ENCODE measurements around the gene SULT2A1. TPM values are rescaled to one million over a fixed set of nuclear protein-coding genes. Genes with fewer than 3 reads are reported as not detected.

Gene SULT2A1
- total RNA-seq, 2 experiments from 2014 or later: not detected

DNA sequence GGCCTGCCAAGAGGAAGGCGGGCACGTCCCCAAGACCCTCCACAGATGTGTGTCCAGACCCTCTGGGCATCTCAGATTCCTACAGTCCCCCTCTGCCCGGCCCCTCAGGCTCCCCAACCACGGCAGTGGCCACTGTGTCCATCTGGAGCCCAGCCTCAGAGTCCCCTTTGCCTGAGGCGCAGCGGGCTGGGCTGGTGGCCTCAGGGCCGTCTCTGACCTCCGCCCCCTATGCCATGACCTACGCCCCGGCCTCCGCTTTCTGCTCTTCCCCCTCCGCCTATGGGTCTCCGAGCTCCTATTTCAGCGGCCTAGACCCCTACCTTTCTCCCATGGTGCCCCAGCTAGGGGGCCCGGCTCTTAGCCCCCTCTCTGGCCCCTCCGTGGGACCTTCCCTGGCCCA lies 46.7 kb downstream of the SULT2A1 start:
- DNase-seq: no peak
- no peaks in the 10 kb centered on the region for H3K9me3 Mint-ChIP-seq
- ChIA-PET POLR2A (no interaction called here), CTCF (no interaction called here)
- Histone ChIP-seq H3K27ac (ENCODE audit: low read depth in 1 of 2, low read length in 2 of 2) (no peak overlapping the region), H3K27me3 (ENCODE audit: control insufficient read depth in 1 of 2, insufficient read depth in 2 of 2, low read length in 2 of 2) (peaks cover 7 to 12% of the 10 kb centered on the region in 2 experiments), H3K36me3 (ENCODE audit: insufficient read depth, low read length) (no peaks in the 10 kb centered on the region), H3K9me3 (ENCODE audit: control insufficient read depth in 1 of 2, insufficient read depth in 1 of 2, low read length in 2 of 2) (peaks cover 0 to 6% of the 10 kb centered on the region in 2 experiments), H3K4me3 (ENCODE audit: low read length) (no peak overlapping the region), H3K4me1 (ENCODE audit: insufficient read depth, low read length) (no peaks in the 10 kb centered on the region)
- H3K27ac Mint-ChIP-seq: no peak overlapping the region
- TF ChIP-seq, protein P1, sequence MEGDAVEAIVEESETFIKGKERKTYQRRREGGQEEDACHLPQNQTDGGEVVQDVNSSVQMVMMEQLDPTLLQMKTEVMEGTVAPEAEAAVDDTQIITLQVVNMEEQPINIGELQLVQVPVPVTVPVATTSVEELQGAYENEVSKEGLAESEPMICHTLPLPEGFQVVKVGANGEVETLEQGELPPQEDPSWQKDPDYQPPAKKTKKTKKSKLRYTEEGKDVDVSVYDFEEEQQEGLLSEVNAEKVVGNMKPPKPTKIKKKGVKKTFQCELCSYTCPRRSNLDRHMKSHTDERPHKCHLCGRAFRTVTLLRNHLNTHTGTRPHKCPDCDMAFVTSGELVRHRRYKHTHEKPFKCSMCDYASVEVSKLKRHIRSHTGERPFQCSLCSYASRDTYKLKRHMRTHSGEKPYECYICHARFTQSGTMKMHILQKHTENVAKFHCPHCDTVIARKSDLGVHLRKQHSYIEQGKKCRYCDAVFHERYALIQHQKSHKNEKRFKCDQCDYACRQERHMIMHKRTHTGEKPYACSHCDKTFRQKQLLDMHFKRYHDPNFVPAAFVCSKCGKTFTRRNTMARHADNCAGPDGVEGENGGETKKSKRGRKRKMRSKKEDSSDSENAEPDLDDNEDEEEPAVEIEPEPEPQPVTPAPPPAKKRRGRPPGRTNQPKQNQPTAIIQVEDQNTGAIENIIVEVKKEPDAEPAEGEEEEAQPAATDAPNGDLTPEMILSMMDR (IDR thresholded peaks at IDR 0.05): no peak
- no peaks in the 10 kb centered on the region for H3K4me1 Mint-ChIP-seq (ENCODE audit: low read depth)
- intact Hi-C loops (cut with DNase I, micrococcal nuclease): no loop called here
- no peaks in the 10 kb centered on the region for H3K36me3 Mint-ChIP-seq (ENCODE audit: low read depth)
- ATAC-seq (ENCODE audit: poor library complexity): no peak
- H3K4me3 Mint-ChIP-seq: no peak overlapping the region
- peaks cover 5% of the 10 kb centered on the region for H3K27me3 Mint-ChIP-seq

DNA sequence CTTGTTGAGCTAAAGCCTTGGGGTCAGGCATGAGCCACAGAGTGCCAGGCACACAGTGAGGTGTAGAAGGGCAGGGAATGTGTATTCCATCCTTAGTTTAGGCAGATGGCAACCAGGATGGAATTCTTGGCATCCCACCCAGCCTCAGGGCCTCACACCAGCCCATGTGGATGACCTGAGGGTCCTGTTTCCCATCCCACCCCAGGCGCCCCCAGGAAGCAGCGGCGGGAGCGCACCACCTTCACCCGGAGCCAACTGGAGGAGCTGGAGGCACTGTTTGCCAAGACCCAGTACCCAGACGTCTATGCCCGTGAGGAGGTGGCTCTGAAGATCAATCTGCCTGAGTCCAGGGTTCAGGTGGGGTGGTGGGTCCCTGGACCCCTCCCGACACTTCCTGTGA lies 50.1 kb downstream of the SULT2A1 start:
- H3K27ac Mint-ChIP-seq: no peak overlapping the region
- Histone ChIP-seq H3K36me3 (ENCODE audit: insufficient read depth, low read length) (no peaks in the 10 kb centered on the region), H3K27ac (ENCODE audit: low read depth in 1 of 2, low read length in 2 of 2) (no peak overlapping the region), H3K4me1 (ENCODE audit: insufficient read depth, low read length) (no peaks in the 10 kb centered on the region), H3K9me3 (ENCODE audit: control insufficient read depth in 1 of 2, insufficient read depth in 1 of 2, low read length in 2 of 2) (peaks cover 0 to 6% of the 10 kb centered on the region in 2 experiments), H3K4me3 (ENCODE audit: low read length) (no peak overlapping the region), H3K27me3 (ENCODE audit: control insufficient read depth in 1 of 2, insufficient read depth in 2 of 2, low read length in 2 of 2) (peaks cover 0 to 2% of the 10 kb centered on the region in 2 experiments)
- H3K4me3 Mint-ChIP-seq: no peak overlapping the region
- intact Hi-C loops (cut with DNase I, micrococcal nuclease): no loop called here
- CTCF ChIA-PET: no interaction called here
- DNase-seq (no peak), ATAC-seq (ENCODE audit: poor library complexity) (no peak)
- H3K27me3 Mint-ChIP-seq: no peaks in the 10 kb centered on the region
- no peaks in the 10 kb centered on the region for H3K36me3 Mint-ChIP-seq (ENCODE audit: low read depth)
- H3K4me1 Mint-ChIP-seq (ENCODE audit: low read depth): no peaks in the 10 kb centered on the region
- POLR2A ChIA-PET: no interaction called here
- TF ChIP-seq, protein P1 (IDR thresholded peaks at IDR 0.05): no peak
- H3K9me3 Mint-ChIP-seq: no peaks in the 10 kb centered on the region

DNA sequence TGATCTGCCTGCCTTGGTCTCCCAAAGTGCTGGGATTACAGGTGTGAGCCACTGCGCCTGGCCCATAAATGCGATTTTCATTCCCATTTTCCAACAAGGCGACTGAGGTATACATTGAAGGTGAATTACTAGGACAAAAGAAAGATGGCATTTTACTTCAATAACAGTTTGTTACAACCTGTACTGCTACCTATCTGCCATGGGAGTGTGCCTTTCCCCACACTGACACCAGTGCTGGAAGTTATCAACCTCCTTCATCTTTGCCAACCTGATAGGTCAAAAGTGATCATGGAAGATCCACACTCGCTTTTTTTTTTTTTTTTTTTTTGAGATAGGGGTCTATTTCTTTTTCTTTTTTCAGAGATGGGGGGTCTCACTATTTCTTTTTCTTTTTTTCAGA lies 53.4 kb downstream of the SULT2A1 start:
- Mint-ChIP-seq H3K4me1 (ENCODE audit: low read depth) (no peaks in the 10 kb centered on the region), H3K4me3 (no peak overlapping the region), H3K27me3 (no peaks in the 10 kb centered on the region), H3K36me3 (ENCODE audit: low read depth) (no peaks in the 10 kb centered on the region), H3K27ac (no peak overlapping the region), H3K9me3 (no peaks in the 10 kb centered on the region)
- ATAC-seq (ENCODE audit: poor library complexity) (no peak), DNase-seq (no peak)
- no peak overlapping the region for H3K4me3 ChIP-seq (ENCODE audit: low read length)
- H3K4me1 ChIP-seq (ENCODE audit: insufficient read depth, low read length): no peaks in the 10 kb centered on the region
- intact Hi-C loops (cut with DNase I, micrococcal nuclease): no loop called here
- TF ChIP-seq, protein P1 (IDR thresholded peaks at IDR 0.05): no peak
- no peaks in the 10 kb centered on the region for H3K9me3 ChIP-seq (ENCODE audit: control insufficient read depth in 1 of 2, insufficient read depth in 1 of 2, low read length in 2 of 2)
- H3K36me3 ChIP-seq (ENCODE audit: insufficient read depth, low read length): no peaks in the 10 kb centered on the region
- ChIA-PET CTCF (no interaction called here), POLR2A (no interaction called here)
- H3K27me3 ChIP-seq (ENCODE audit: control insufficient read depth in 1 of 2, insufficient read depth in 2 of 2, low read length in 2 of 2): peaks cover 0 to 2% of the 10 kb centered on the region in 2 experiments
- H3K27ac ChIP-seq (ENCODE audit: low read depth in 1 of 2, low read length in 2 of 2): no peak overlapping the region
